ENCODE measurements around the gene ZNF652. TPM values are rescaled to one million over a fixed set of nuclear protein-coding genes. Genes with fewer than 3 reads are reported as not detected.

Gene ZNF652
- 32.1 and 41.5 TPM in 2 replicates for total RNA-seq (2021)
- Bru-seq, nascent RNA: percentile 79 among the genes with signal in this experiment
- percentile 89 among the genes with signal in this experiment for BruChase-seq, experiment 1, labeled RNA remaining after a 2-hour chase
- BruChase-seq, experiment 2, labeled RNA remaining after a 6-hour chase: percentile 89 among the genes with signal in this experiment
- long read RNA-seq, partial matches to known transcripts: 10 of 12 reads
- long read RNA-seq, other reads (novel, unspliced or antisense): 2 of 12 reads

DNA sequence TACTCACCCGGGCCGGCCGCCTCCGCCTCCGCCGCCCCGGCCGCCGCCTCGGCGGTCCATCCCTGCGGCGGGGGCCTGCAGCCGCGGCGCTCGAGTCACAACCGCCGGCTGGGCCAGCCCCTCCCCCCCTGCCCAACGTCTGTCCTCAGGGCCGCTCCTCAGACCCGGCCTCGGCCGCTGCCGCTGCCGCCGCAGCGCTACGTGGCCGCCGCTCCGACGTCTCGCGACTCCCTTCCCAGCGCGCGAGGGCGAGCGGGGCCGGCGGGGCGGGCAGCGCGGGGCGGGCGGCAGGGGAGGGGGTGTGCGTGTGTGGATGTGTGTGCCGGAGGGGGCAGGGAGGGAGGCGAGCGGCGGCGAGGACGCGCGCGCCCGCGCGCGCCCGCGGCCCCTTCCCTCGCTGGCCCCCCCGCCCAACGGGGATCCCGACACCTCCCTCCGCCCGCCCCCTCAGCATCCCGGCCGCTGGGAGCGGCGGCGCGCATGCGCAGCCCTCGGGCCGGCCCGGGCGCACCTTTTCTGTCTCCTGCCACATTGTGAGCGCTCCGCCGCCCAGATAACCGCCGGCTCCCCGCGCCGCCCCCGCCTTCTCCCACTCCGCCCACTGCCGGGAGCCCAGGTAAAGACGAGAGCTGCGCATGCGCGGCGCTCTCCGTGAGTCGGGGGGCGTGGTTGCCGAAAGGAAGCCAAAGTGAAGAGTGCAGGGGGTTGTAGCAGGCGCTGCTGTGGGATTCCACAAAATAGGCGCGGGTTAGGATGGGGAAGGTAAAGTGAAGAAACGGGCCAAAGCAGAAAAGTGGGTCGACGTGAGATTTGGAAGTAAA, at the start of gene ZNF652:
TSS of gene ZNF652 (minus strand) at position 349 of the 821 bp plus-strand sequence. CDS start 44,525 bp downstream, outside the sequence.
- H3K4me1 ChIP-seq (ENCODE audit: insufficient read depth, low read length, poor library complexity, severe bottlenecking): peaks cover 29% of the 10 kb centered on the region
- no peaks in the 10 kb centered on the region for H3K9me3 ChIP-seq (ENCODE audit: low read depth, low read length, poor library complexity, severe bottlenecking)
- ChIA-PET CTCF (interaction anchor here (0.6 to 0.7 kb wide), 2 partner anchors 8 to 347 kb away, joined by 3 read pairs; no protein-coding TSS in a partner anchor), POLR2A (ENCODE audit: low non-redundant PET) (interaction anchor here (0.7 to 0.8 kb wide), 2 partner anchors 45 to 130 kb away, joined by 10 to 21 read pairs; no protein-coding TSS in a partner anchor)
- BruUV-seq (replicated peaks): no TSS peak
- H3K27me3 ChIP-seq (replicated peaks; ENCODE audit: insufficient read depth, low read depth, low read length, poor library complexity): no peaks in the 10 kb centered on the region
- intact Hi-C loops (cut with micrococcal nuclease; ENCODE audit: unreplicated experiment): no loop called here
- TF ChIP-seq EZH2 (IDR thresholded peaks at IDR 0.05; ENCODE audit: borderline replicate concordance, low read depth, low read length, poor library complexity, severe bottlenecking) (no peak), CTCF (conservative IDR thresholded peaks at IDR 0.05; ENCODE audit: low read depth, low read length) (no peak)
- peak within 1 kb of the TSS; percentile 89 for H3K4me3 ChIP-seq (ENCODE audit: low read depth, low read length, poor library complexity, severe bottlenecking)
- H3K36me3 ChIP-seq (ENCODE audit: insufficient read depth, low read length, poor library complexity, severe bottlenecking): no peaks in the 10 kb centered on the region
- H3K27ac ChIP-seq (ENCODE audit: low read depth, low read length, poor library complexity, severe bottlenecking): peak within 1 kb of the TSS; percentile 85
- DNase-seq (ENCODE audit: low spot score): peak; percentile 92

GRCh38 chr17:49409066-49409465, 47.0 kb upstream of the ZNF652 start:
- Histone ChIP-seq H3K4me1 (ENCODE audit: insufficient read depth, low read length, poor library complexity, severe bottlenecking) (peaks cover 7% of the 10 kb centered on the region), H3K9me3 (ENCODE audit: low read depth, low read length, poor library complexity, severe bottlenecking) (no peaks in the 10 kb centered on the region), H3K27ac (ENCODE audit: low read depth, low read length, poor library complexity, severe bottlenecking) (no peak overlapping the region), H3K36me3 (ENCODE audit: insufficient read depth, low read length, poor library complexity, severe bottlenecking) (peaks cover 87% of the 10 kb centered on the region), H3K4me3 (ENCODE audit: low read depth, low read length, poor library complexity, severe bottlenecking) (no peak overlapping the region), H3K27me3 (replicated peaks; ENCODE audit: insufficient read depth, low read depth, low read length, poor library complexity) (no peaks in the 10 kb centered on the region)
- POLR2A ChIA-PET (ENCODE audit: low non-redundant PET): no interaction called here
- intact Hi-C loops (cut with micrococcal nuclease; ENCODE audit: unreplicated experiment): loop anchor here (2.0 kb wide), 1 partner anchor 148 kb away; no protein-coding TSS in a partner anchor
- CTCF ChIA-PET: interaction anchor here (2.3 kb wide), 1 partner anchor 148 kb away, joined by 26 read pairs; no protein-coding TSS in a partner anchor
- no peak for DNase-seq (ENCODE audit: low spot score)
- BruUV-seq (replicated peaks): no TSS peak
- TF ChIP-seq EZH2 (IDR thresholded peaks at IDR 0.05; ENCODE audit: borderline replicate concordance, low read depth, low read length, poor library complexity, severe bottlenecking) (no peak), CTCF (conservative IDR thresholded peaks at IDR 0.05; ENCODE audit: low read depth, low read length) (no peak)

- intact Hi-C loops (cut with micrococcal nuclease; ENCODE audit: unreplicated experiment): loop anchor here (2.0 kb wide), 1 partner anchor 149 kb away; no protein-coding TSS in a partner anchor
- no peaks in the 10 kb centered on the region for H3K27me3 ChIP-seq (replicated peaks; ENCODE audit: insufficient read depth, low read depth, low read length, poor library complexity)
- CTCF ChIA-PET: interaction anchor here (0.6 to 2.3 kb wide), 2 partner anchors 121 to 149 kb away, joined by 5 to 26 read pairs; no protein-coding TSS in a partner anchor
- peaks cover 90% of the 10 kb centered on the region for H3K36me3 ChIP-seq (ENCODE audit: insufficient read depth, low read length, poor library complexity, severe bottlenecking)
- TF ChIP-seq CTCF (conservative IDR thresholded peaks at IDR 0.05; ENCODE audit: low read depth, low read length) (peak; percentile 95), EZH2 (IDR thresholded peaks at IDR 0.05; ENCODE audit: borderline replicate concordance, low read depth, low read length, poor library complexity, severe bottlenecking) (no peak)
- POLR2A ChIA-PET (ENCODE audit: low non-redundant PET): no interaction called here
- DNase-seq (ENCODE audit: low spot score): peak; percentile 76
- H3K4me3 ChIP-seq (ENCODE audit: low read depth, low read length, poor library complexity, severe bottlenecking): no peak overlapping the region
- no peaks in the 10 kb centered on the region for H3K4me1 ChIP-seq (ENCODE audit: insufficient read depth, low read length, poor library complexity, severe bottlenecking)
- H3K27ac ChIP-seq (ENCODE audit: low read depth, low read length, poor library complexity, severe bottlenecking): no peak overlapping the region
- no TSS peak for BruUV-seq (replicated peaks)
- no peaks in the 10 kb centered on the region for H3K9me3 ChIP-seq (ENCODE audit: low read depth, low read length, poor library complexity, severe bottlenecking)
These were observed 46.0 kb upstream of the ZNF652 start for GRCh38 chr17:49407981-49408501.
